Peyer's patch (tissue), 4 donors: ENCODE measurements around the gene DCLK2. TPM values are rescaled to one million over a fixed set of nuclear protein-coding genes. Genes with fewer than 3 reads are reported as not detected.
"Not testable (repeated sequence)": the region's sequence is repeated elsewhere in the genome, so short reads cannot be mapped to it uniquely, and the experiment has no call there.

Experiments
- DNase-seq, 3 donors: peaks; one replicate each; pipeline ENCODE4 v3.0.0-alpha.2; 2017 to 2019
- H3K27ac ChIP-seq, 4 donors: fragments of 200-600 bp; sonication (generic); one replicate each; pipeline ENCODE4 v1.5.1; 2016 to 2019
- H3K27me3 ChIP-seq, 2 donors: fragments of 200-600 bp; sonication (generic); one replicate each; pipeline ENCODE4 v1.5.1; 2019
- H3K36me3 ChIP-seq, 3 donors: fragments of 200-600 bp; sonication (generic); one replicate each; pipeline ENCODE4 v1.5.1; 2016 to 2019
- H3K4me1 ChIP-seq, 4 donors: fragments of 200-600 bp; sonication (generic); one replicate each; pipeline ENCODE4 v1.5.1; 2016 to 2019
- H3K4me3 ChIP-seq, 4 donors: fragments of 200-600 bp; sonication (generic); 1 replicate in 3 of 4; 2 replicates in 1 of 4; pipeline ENCODE4 v1.5.1; 2016 to 2019; ENCODE audit warnings: mild to moderate bottlenecking in 1 of 4
- H3K9me3 ChIP-seq, 4 donors: fragments of 200-600 bp; sonication (generic); one replicate each; pipeline ENCODE4 v1.5.1; 2016 to 2019; ENCODE audit warnings: mild to moderate bottlenecking in 1 of 4
- POLR2A ChIP-seq, 2 donors: fragments of 450-650 bp; IDR thresholded peaks; one replicate each; pipeline ENCODE4 v1.5.1; 2017; ENCODE audit warnings: antibody characterized with exemption in 2 of 2, mild to moderate bottlenecking in 2 of 2, moderate library complexity in 2 of 2
- total RNA-seq, 4 donors: library from RNA; depleted of rRNA; stranded (reverse); fragments of >200 nt; gene quantifications; one replicate each; pipeline ENCODE4 v1.1.0, GENCODE V29; 2016
- TF ChIP-seq, protein P1 (sequence below), 6 experiments: fragments of 450-650 bp in 4 of 6; fragments of 200-600 bp in 2 of 6; sonication (generic) in 1 of 6; IDR thresholded peaks; one replicate each; pipeline ENCODE4 v1.5.1; 2017 to 2019; ENCODE audit warnings: antibody characterized with exemption in 6 of 6, mild to moderate bottlenecking in 3 of 6, moderate library complexity in 1 of 6

The DCLK2 gene
- total RNA-seq, 4 donors from 2014 or later = 2.1 to 12.4 (median 3.1) TPM

DNA sequence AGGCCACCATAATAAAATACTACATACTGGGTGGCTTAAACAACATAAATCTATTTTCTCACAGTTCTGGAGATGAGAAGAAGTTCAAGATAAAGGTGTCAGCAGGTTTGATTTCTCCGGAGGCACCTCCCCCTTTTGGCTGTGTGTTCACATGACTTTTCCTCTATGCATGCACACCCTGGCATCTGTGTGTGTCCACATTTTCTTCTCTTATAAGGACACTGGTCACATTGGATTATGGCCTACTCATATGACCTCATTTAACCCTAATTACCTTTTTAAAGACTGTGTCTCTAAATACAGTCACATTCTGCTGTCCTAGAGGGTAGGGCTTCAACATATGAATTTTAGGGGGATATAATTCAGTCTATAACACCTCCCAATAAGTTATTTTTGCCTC is 79.8 kb downstream of the DCLK2 start:
- H3K27me3 ChIP-seq = no peaks in the 10 kb centered on the region
- H3K27ac ChIP-seq = no peak overlapping the region
- H3K4me1 ChIP-seq = no peaks in the 10 kb centered on the region
- no peaks in the 10 kb centered on the region for H3K9me3 ChIP-seq
- no peak overlapping the region for H3K4me3 ChIP-seq
- TF ChIP-seq, protein P1, sequence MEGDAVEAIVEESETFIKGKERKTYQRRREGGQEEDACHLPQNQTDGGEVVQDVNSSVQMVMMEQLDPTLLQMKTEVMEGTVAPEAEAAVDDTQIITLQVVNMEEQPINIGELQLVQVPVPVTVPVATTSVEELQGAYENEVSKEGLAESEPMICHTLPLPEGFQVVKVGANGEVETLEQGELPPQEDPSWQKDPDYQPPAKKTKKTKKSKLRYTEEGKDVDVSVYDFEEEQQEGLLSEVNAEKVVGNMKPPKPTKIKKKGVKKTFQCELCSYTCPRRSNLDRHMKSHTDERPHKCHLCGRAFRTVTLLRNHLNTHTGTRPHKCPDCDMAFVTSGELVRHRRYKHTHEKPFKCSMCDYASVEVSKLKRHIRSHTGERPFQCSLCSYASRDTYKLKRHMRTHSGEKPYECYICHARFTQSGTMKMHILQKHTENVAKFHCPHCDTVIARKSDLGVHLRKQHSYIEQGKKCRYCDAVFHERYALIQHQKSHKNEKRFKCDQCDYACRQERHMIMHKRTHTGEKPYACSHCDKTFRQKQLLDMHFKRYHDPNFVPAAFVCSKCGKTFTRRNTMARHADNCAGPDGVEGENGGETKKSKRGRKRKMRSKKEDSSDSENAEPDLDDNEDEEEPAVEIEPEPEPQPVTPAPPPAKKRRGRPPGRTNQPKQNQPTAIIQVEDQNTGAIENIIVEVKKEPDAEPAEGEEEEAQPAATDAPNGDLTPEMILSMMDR (IDR thresholded peaks at IDR 0.05) = no peak
- no peak for TF ChIP-seq POLR2A (IDR thresholded peaks at IDR 0.05)
- H3K36me3 ChIP-seq = no peaks in the 10 kb centered on the region
- no peak for DNase-seq

DNA sequence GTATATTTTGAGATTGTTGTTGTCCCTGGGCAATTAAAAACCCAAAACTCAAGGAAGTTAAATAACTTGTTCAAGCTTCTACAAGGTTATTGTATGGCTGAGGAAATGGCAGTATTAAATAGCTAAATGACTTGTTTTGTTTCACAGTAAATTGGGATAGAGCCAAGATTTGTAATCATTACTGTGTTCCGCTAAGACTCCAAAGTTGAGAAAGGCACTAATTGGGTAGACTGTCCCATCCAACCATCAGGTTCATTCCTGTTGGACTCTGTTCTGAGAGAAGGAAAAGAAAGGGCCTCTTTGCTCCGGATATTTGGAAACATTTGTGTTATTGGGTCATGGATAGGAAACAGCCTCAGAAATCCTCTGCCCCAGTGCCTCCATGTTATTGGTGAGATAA is 82.2 kb downstream of the DCLK2 start:
- no peaks in the 10 kb centered on the region for H3K27me3 ChIP-seq
- H3K4me1 ChIP-seq = no peaks in the 10 kb centered on the region
- H3K36me3 ChIP-seq = no peaks in the 10 kb centered on the region
- no peak for DNase-seq
- TF ChIP-seq, protein P1 (IDR thresholded peaks at IDR 0.05) = no peak
- no peak for TF ChIP-seq POLR2A (IDR thresholded peaks at IDR 0.05)
- no peaks in the 10 kb centered on the region for H3K9me3 ChIP-seq
- H3K27ac ChIP-seq = no peak overlapping the region
- H3K4me3 ChIP-seq = no peak overlapping the region

DNA sequence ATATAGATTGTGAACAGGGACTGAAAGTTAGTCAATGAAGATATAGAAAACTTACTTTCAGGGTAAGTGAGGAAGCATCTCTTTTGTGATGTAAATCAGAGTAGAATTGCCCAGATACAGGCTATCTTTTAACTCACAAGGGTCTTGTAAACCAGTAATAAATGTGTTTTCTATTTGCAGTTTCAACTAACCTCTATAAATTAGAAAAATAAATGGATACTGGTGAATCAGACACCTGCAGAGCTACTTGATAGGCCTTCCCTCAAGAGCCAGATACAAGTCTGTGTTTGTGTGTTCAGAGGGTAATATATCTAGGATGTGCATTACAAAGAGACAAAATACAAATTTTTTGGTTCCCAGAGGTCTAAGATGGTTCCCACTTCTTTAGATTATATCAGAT is 82.9 kb downstream of the DCLK2 start:
- no peak for TF ChIP-seq POLR2A (IDR thresholded peaks at IDR 0.05)
- no peak overlapping the region for H3K27ac ChIP-seq
- H3K4me1 ChIP-seq = no peaks in the 10 kb centered on the region
- no peaks in the 10 kb centered on the region for H3K9me3 ChIP-seq
- H3K27me3 ChIP-seq = no peaks in the 10 kb centered on the region
- DNase-seq = no peak
- H3K4me3 ChIP-seq = no peak overlapping the region
- no peaks in the 10 kb centered on the region for H3K36me3 ChIP-seq

DNA sequence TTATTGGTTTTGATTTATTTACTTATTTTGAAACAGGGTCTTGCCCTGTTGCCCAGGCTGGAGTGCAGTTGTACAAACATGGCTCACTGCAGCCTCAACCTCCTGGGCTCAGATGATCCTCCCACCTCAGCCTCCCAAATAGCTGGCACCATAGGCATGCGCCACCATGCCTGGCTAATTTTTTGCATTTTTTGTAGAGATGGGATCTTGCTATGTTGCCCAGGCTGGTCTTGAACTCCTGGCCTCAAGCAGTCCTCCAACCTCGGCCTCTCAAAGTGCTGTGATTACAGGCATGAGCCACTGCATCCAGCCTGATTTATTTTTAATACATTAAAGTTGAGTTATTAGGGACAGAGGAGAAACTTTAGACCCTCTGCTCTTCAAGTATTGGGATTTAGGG is 83.8 kb downstream of the DCLK2 start:
- H3K4me3 ChIP-seq, DNase-seq, H3K27ac ChIP-seq, H3K4me1 ChIP-seq, H3K9me3 ChIP-seq, H3K36me3 ChIP-seq, H3K27me3 ChIP-seq: not testable (repeated sequence)

DNA sequence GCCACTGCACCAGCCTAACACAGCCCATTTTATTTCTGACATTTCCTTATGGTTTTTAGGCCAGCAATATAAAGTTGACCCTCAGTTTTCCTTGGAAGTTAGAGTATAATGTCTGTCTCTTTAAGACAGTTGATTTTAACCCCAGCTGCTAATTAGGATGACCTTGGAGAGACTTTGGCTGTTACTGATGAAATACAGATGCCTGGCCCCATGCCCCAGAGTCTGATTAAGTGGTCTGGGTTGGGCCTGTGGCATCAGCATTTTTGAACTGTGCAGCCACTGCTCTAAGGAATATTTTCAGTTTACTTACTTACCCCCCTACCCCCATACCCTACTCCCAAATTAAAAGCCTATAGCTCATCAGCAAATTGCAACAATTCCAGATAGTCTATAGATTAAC is 85.8 kb downstream of the DCLK2 start:
- DNase-seq = no peak
- Histone ChIP-seq H3K9me3 (no peaks in the 10 kb centered on the region), H3K4me1 (no peaks in the 10 kb centered on the region), H3K27me3 (no peaks in the 10 kb centered on the region), H3K4me3 (no peak overlapping the region), H3K36me3 (no peaks in the 10 kb centered on the region), H3K27ac (no peak overlapping the region)
- TF ChIP-seq, protein P1 (IDR thresholded peaks at IDR 0.05) = no peak
- TF ChIP-seq POLR2A (IDR thresholded peaks at IDR 0.05) = no peak

DNA sequence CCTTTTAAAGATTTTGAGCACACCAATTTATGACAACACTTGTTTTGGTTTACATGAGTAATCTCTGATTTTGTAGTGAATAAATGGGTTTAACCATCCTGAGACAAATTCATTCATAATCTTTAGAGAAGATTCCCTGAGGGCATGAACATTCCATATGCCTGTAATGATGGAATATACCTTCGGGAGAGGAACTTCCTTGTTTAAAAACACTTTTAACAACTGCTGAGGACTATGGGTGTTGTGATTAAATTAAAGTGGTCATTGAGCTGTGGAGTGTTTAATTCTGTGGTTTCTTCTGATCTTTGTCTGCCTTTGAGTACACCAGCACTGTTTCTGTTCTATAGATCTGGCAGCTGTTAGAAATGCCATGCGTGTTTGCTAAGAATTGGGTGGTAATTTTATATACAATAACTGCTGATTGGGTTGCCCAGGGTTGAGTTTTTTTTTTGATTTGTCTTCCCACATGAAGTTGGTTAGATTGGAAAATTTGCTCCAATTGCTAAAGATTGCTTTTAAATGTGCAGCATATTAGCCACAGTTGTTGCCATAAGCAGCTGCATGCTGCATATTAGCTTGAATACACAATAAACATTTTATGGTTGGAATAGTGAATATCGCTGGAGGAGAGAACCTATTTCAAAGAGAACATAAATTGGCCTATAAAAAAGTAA is 86.8 kb downstream of the DCLK2 start:
- no peak overlapping the region for H3K27ac ChIP-seq
- no peaks in the 10 kb centered on the region for H3K4me1 ChIP-seq
- no peak for TF ChIP-seq POLR2A (IDR thresholded peaks at IDR 0.05)
- TF ChIP-seq, protein P1 (IDR thresholded peaks at IDR 0.05) = no peak
- H3K9me3 ChIP-seq = no peaks in the 10 kb centered on the region
- no peak for DNase-seq
- H3K27me3 ChIP-seq = no peaks in the 10 kb centered on the region
- H3K4me3 ChIP-seq = no peak overlapping the region
- no peaks in the 10 kb centered on the region for H3K36me3 ChIP-seq

DNA sequence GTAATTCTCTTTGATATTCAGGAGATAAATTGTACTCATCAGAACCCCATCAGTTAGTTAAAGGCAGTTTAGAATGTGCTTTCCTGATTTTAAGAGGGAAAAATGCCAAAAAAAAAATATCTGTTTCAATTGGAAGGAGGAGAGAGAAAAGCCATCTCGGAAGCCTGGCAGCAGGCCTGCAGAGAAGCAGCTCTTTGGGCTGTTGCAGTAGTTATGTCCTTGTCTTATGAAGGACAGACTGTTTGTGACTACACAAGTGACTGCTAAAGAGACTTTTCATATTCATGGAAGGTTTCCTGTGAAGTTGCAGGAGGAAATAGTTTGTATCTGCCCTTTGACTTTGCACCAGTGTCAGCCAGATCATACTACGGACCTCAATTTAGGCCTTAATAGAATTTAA is 88.8 kb downstream of the DCLK2 start:
- no peaks in the 10 kb centered on the region for H3K36me3 ChIP-seq
- DNase-seq = no peak
- H3K27me3 ChIP-seq = no peaks in the 10 kb centered on the region
- no peaks in the 10 kb centered on the region for H3K9me3 ChIP-seq
- no peak overlapping the region for H3K27ac ChIP-seq
- TF ChIP-seq, protein P1 (IDR thresholded peaks at IDR 0.05) = no peak
- TF ChIP-seq POLR2A (IDR thresholded peaks at IDR 0.05) = no peak
- no peaks in the 10 kb centered on the region for H3K4me1 ChIP-seq
- H3K4me3 ChIP-seq = no peak overlapping the region
